Measurements from ENCODE around the gene FAF1.

FAF1 gene

DNA sequence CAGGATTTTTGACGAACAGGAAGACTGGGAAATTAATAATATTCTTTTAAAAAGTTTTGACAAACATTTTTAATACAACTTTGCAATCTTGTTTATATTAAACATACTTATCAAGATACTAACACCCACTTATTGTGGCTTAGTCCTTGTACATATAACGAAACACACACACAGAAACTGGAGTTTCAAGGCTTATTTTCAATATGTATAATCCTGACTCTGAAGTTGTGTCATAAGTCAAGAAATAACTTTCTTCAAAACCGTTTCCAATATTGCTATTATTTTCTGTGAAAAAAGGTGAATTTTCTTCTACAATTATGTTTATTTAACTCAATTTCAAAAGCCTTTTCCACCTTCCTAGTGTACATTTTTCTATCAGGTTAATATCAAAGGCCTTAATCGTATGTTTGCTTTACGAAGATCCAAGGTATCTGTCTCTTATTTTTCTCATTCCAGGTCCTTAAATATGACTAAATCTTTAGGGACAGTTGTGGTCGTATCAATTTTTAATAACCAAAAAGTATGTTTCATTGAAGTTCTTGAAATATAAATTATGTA is 11.8 kb upstream of the FAF1 start:
- ChIA-PET POLR2A (interaction anchor here (7.1 kb wide), 1 partner anchor 12 kb away, joined by 97 read pairs; the partner anchor contains the start of gene FAF1), CTCF (no interaction called here)
- no peak for DNase-seq (ENCODE audit: extremely low spot score)
- TF ChIP-seq TARDBP (IDR thresholded peaks at IDR 0.05) (no peak), SP1 (IDR thresholded peaks at IDR 0.05) (no peak), FOXK2 (IDR thresholded peaks at IDR 0.05) (no peak), SUZ12 (IDR thresholded peaks at IDR 0.05) (no peak), ELF4 (IDR thresholded peaks at IDR 0.05) (no peak), FOXM1 (IDR thresholded peaks at IDR 0.05; ENCODE audit: borderline replicate concordance) (no peak)
- TF ChIP-seq, protein P1, sequence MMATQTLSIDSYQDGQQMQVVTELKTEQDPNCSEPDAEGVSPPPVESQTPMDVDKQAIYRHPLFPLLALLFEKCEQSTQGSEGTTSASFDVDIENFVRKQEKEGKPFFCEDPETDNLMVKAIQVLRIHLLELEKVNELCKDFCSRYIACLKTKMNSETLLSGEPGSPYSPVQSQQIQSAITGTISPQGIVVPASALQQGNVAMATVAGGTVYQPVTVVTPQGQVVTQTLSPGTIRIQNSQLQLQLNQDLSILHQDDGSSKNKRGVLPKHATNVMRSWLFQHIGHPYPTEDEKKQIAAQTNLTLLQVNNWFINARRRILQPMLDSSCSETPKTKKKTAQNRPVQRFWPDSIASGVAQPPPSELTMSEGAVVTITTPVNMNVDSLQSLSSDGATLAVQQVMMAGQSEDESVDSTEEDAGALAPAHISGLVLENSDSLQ (IDR thresholded peaks at IDR 0.05), result no peak

DNA sequence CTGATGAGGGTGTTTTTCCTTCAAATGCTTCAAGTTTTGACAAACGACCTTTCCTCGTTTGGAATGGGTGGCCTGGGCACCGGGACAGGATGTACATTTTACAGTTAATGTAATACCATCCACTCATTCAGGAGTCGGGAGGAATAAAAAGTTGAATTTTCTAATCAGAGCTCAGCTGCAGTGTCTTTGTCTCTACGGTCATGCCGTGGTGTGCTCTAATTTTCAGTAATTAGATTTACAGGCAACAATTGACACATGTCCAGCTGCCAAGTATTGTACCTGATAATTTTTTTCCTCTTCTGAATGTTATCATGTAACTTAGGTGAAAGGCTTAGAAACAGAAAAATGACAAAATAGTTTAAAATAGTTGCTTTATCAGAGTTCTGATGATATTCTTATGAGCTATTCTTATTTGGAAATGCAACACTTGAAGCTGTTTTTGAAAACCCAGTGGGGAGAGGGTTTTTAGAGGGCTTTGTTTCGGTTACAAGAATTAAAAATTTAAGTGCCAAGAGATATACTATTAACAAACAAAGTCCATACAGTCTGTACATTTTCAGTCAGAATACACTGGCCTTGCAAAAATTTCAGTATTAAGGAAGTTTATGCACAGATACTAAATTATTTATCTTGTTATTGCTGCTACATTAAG is 11.0 kb upstream of the FAF1 start:
- CTCF ChIA-PET, result interaction anchor here (1.9 kb wide), 1 partner anchor 11 kb away, joined by 6 read pairs; the partner anchor contains the start of gene FAF1
- POLR2A ChIA-PET, result interaction anchor here (0.8 to 7.1 kb wide), 4 partner anchors 8 to 30 kb away, joined by 4 to 97 read pairs (median 18); partner anchors contain the start of gene FAF1
- no peak for DNase-seq (ENCODE audit: extremely low spot score)

DNA sequence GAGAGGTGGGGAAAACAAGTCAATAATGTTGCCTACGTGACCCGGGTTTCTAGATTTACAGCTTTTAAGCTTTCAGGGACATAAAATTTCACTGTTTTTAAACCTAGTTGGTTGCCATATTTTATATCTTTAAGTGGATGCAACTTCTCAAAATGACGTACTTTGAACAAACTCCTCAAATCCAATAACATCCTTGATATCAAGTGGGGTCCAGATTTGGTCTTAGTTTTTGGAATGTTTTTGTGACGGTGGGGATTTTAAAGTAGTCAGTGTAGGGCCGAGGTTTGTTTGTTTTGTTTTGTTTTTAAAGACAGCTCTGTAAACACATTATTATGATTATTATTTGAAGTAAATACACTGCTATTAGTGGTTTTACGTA is 10.4 kb upstream of the FAF1 start:
- TF ChIP-seq, protein P1 (IDR thresholded peaks at IDR 0.05), result no peak
- TF ChIP-seq NFRKB (IDR thresholded peaks at IDR 0.05), result no peak
- 0 out of 2 replicates have a peak, but pooled peaks have one; percentile 39 for TF ChIP-seq ARNT (IDR thresholded peaks at IDR 0.05)
- no peak for TF ChIP-seq FOXM1 (IDR thresholded peaks at IDR 0.05; ENCODE audit: borderline replicate concordance)
- no peak for TF ChIP-seq FOXA1 (IDR thresholded peaks at IDR 0.05)
- peak; percentile 28; the same call in 1 of the 2 replicates for TF ChIP-seq CTBP1 (IDR thresholded peaks at IDR 0.05; ENCODE audit: borderline replicate concordance)
- no peak for DNase-seq (ENCODE audit: extremely low spot score)
- ChIA-PET POLR2A (interaction anchor here (0.8 to 7.1 kb wide), 10 partner anchors 7 to 218 kb away, joined by 3 to 97 read pairs (median 4); partner anchors contain the start of gene FAF1), CTCF (interaction anchor here (0.6 to 1.9 kb wide), 3 partner anchors 10 to 247 kb away, joined by 3 to 6 read pairs (median 6); partner anchors contain the start of gene FAF1)

More for the DNA sequence above, 11.0 kb upstream of the FAF1 start:
- TF ChIP-seq SP1 (IDR thresholded peaks at IDR 0.05) (no peak), SUZ12 (IDR thresholded peaks at IDR 0.05) (no peak), CTBP1 (IDR thresholded peaks at IDR 0.05; ENCODE audit: borderline replicate concordance) (no peak), L3MBTL2 (conservative IDR thresholded peaks at IDR 0.05) (no peak)

DNA sequence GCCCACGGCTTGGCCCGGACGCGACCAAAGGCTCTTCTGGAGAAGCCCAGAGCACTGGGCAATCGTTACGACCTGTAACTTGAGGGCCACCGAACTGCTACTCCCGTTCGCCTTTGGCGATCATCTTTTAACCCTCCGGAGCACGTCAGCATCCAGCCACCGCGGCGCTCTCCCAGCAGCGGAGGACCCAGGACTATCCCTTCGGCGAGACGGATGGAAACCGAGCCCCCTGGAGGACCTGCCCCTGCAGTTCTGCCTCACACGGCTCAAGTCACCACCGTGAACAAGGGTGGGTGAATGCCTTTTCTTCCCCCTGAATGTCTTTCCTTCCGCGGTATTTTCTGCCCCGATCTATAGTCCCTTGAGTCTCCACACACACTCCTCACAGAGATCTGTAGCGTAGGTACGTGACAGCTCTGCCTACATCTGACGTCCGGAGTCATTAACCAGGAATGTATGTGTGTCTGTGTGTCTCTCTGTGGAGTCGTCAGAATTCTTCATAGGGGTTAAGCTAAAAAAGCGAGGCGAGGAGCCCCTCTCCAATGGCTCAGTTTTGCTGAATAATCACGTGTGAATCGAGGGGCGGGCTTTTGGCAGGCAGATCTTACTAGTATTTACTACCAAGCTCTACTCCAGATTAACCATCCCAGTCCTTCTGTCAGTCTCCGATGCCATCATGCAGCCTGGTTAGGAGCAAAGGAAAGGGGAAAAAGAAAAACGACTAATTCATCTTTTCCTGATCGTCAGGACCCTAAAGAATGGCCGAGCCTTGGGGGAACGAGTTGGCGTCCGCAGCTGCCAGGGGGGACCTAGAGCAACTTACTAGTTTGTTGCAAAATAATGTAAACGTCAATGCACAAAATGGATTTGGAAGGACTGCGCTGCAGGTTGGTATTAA is 9.8 kb upstream of the FAF1 start, which contains the start of gene CDKN2C:
Gene CDKN2C (plus strand): TSS at position 635 of the 898 bp plus-strand sequence. CDS start 124 bp downstream, at position 759.
- DNase-seq (ENCODE audit: extremely low spot score), result peak; percentile 52
- TF ChIP-seq, protein P1 (IDR thresholded peaks at IDR 0.05), result peak; percentile 85
- TF ChIP-seq TARDBP (IDR thresholded peaks at IDR 0.05), result no peak
- ChIA-PET POLR2A (interaction anchor here (0.7 to 7.1 kb wide), 12 partner anchors 8 to 268 kb away, joined by 3 to 97 read pairs (median 4); partner anchors contain the start of gene FAF1), CTCF (interaction anchor here (0.6 to 1.9 kb wide), 4 partner anchors 9 to 616 kb away, joined by 3 to 6 read pairs (median 4); partner anchors contain the start of gene FAF1)

DNA sequence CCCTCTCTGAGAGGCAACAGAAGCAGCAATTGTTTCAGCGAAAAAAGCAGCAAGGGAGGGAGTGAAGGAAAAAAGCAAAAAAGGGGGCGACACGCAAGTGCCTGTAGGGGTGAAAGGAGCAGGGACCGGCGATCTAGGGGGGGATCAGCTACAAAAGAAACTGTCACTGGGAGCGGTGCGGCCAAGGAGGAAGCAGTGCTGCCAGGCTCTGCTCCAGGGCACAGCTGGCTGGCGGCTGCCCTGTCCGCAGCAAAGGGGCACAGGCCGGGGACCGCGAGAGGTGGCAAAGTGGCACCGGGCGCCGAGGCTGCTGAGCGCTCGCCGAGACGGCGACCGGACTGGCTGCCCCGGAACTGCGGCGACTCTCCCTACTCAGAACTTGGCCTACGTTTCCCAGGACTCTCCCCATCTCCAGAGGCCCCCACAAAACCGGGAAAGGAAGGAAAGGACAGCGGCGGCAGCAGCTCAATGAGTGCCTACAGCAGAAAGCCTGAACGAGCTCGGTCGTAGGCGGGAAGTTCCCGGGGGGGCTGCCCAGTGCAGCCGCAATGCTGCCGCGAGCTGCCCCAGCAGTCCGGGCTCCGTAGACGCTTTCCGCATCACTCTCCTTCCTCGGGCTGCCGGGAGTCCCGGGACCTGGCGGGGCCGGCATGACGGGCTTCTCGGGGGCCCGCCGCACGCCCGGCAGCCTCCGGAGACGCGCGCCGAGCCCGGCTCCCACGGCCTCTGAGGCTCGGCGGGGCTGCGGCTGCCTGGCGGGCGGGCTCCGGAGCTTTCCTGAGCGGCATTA is 8.9 kb upstream of the FAF1 start:
- ChIA-PET POLR2A (interaction anchor here (0.7 to 7.1 kb wide), 10 partner anchors 9 to 269 kb away, joined by 3 to 97 read pairs (median 4); partner anchors contain the start of gene FAF1), CTCF (interaction anchor here (0.7 kb wide), 1 partner anchor 273 kb away, joined by 3 read pairs; no protein-coding TSS in a partner anchor)
- no peak for DNase-seq (ENCODE audit: extremely low spot score)
- TF ChIP-seq FOXA1 (IDR thresholded peaks at IDR 0.05) (no peak), ELF4 (IDR thresholded peaks at IDR 0.05) (no peak)

DNA sequence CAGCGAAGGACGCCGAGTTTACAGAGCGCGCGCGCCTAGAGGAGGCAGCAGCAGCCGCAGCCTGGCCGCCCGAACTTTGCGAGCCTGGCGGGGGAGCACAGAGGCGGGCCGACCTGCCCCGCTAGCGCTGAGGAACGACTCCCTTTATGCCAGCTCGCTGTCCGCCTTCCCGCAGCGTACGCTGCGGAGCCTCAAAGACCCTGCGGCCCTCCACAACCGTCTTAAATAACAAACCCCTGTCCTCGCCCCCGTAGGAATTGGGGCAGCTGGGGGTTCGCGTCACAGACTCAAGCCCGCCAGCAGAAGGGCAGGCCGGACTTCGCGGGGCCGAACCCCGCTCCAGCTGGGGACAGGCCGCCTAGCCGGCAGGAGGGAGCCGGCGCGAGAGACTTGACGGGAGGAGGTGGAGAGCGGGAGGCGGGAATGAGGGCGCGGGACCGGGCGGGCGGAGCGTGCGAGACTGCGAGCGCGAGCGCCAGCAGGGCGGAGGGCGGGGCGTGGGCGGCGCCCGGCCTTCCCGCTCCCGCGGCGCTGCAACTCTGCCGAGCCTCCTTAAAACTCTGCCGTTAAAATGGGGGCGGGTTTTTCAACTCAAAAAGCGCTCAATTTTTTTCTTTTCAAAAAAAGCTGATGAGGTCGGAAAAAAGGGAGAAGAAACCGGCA is 8.2 kb upstream of the FAF1 start:
- DNase-seq (ENCODE audit: extremely low spot score), result peak; percentile 83
- ChIA-PET POLR2A (interaction anchor here (1.3 to 7.1 kb wide), 6 partner anchors 8 to 263 kb away, joined by 4 to 97 read pairs (median 18); partner anchors contain the start of gene FAF1), CTCF (interaction anchor here (0.7 kb wide), 1 partner anchor 273 kb away, joined by 3 read pairs; no protein-coding TSS in a partner anchor)
- TF ChIP-seq FOXK2 (IDR thresholded peaks at IDR 0.05) (no peak), FOXM1 (IDR thresholded peaks at IDR 0.05; ENCODE audit: borderline replicate concordance) (peak; percentile 62), L3MBTL2 (conservative IDR thresholded peaks at IDR 0.05) (peak; percentile 82), ARNT (IDR thresholded peaks at IDR 0.05) (peak; percentile 56; the same call in 1 of the 2 replicates)
